ENCODE measurements around the gene IRX2. TPM values are rescaled to one million over a fixed set of nuclear protein-coding genes. Genes with fewer than 3 reads are reported as not detected.
A peak's percentile ranks its signal among the peaks of the same experiment; 100 is the strongest.

The IRX2 gene
- total and polyA plus RNA-seq, 2 of the 8 experiments (the other 6 are each of a cell fraction or from before 2014, with no cell fraction given) = 23.4 to 40.4 TPM

GRCh38 chr5:2752059-2752820 lies 763 bp upstream of the IRX2 start:
- peak overlapping the region; percentile 90 for H3K18ac ChIP-seq (ENCODE audit: extremely low read depth, low read length)
- H3K79me2 ChIP-seq (ENCODE audit: control insufficient read depth in 1 of 2, insufficient read depth in 2 of 2, low read length in 2 of 2) = peaks cover 4 to 41% of the 10 kb centered on the region in 2 experiments; a peak in 3 of 4 replicates
- H3K27me3 ChIP-seq (replicated peaks in 1 of 4; ENCODE audit: control insufficient read depth in 3 of 4, extremely low read depth in 1 of 4, insufficient read depth in 3 of 4, low read length in 3 of 4) = peaks cover 4 to 46% (median 28%) of the 10 kb centered on the region in 4 experiments
- H3K4me3 ChIP-seq (ENCODE audit: extremely low read depth in 1 of 4, insufficient read depth in 2 of 4, low read depth in 3 of 4, low read length in 4 of 4) = peak overlapping the region; percentile 60 to 98 (median 72)
- H4K91ac ChIP-seq (replicated peaks; ENCODE audit: insufficient read length, low read length) = peak overlapping the region; percentile 88
- no peak overlapping the region for H3K27ac ChIP-seq (ENCODE audit: low read depth, low read length)
- H3K4me2 ChIP-seq (ENCODE audit: insufficient read depth in 1 of 2, low read depth in 2 of 2, low read length in 2 of 2) = peak overlapping the region; percentile 84 to 96
- peak overlapping the region; percentile 67 for H4K5ac ChIP-seq (ENCODE audit: insufficient read length, low read depth, low read length)
- DNase-seq (ENCODE audit: low read depth in 1 of 2, low spot score in 2 of 2) = peak in 1 of 2 experiments; percentile 67
- peak overlapping the region; percentile 3; the same call in 1 of the 2 replicates for H4K8ac ChIP-seq (ENCODE audit: extremely low read depth, insufficient read depth, low read length)
- no peak overlapping the region for H2AFZ ChIP-seq (ENCODE audit: low read length)
- no peaks in the 10 kb centered on the region; a peak in 1 of 4 replicates for H3K9me3 ChIP-seq (ENCODE audit: insufficient read depth in 2 of 2, low read depth in 1 of 2, low read length in 1 of 2)
- 0 out of 4 replicates have a peak, but pooled peaks of 1 of the 2 experiments have one; percentile 38 for TF ChIP-seq SIN3A (conservative IDR thresholded peaks at IDR 0.05 in 1 of 2, IDR thresholded peaks at IDR 0.05 in 1 of 2; ENCODE audit: low read depth in 1 of 2, low read length in 2 of 2)
- TF ChIP-seq RNF2 (IDR thresholded peaks at IDR 0.05; ENCODE audit: borderline replicate concordance, low read depth, low read length, missing control alignments, poor library complexity, severe bottlenecking) = peak; percentile 7
- peak; percentile 63 for TF ChIP-seq TAF7 (optimal IDR thresholded peaks at IDR 0.05; ENCODE audit: borderline replicate concordance, low read depth, low read length)
- TF ChIP-seq KDM4A (IDR thresholded peaks at IDR 0.05; ENCODE audit: low read depth, low read length, severe bottlenecking) = peak; percentile 19
- TF ChIP-seq CREB1 (IDR thresholded peaks at IDR 0.05) = peak; percentile 27; the same call in 1 of the 2 replicates
- no peak for TF ChIP-seq SIRT6 (IDR thresholded peaks at IDR 0.05; ENCODE audit: low read length)
- no peak for TF ChIP-seq JUND (IDR thresholded peaks at IDR 0.05; ENCODE audit: low read length)
- no peak overlapping the region for H3K23ac ChIP-seq (ENCODE audit: insufficient read length)
- peak overlapping the region; percentile 83; the same call in 1 of the 2 replicates for H2BK5ac ChIP-seq (ENCODE audit: low read depth, low read length)
- peaks cover 0 to 27% (median 9%) of the 10 kb centered on the region in 4 experiments; a peak in 6 of 7 replicates for H3K4me1 ChIP-seq (replicated peaks in 1 of 4; ENCODE audit: control insufficient read depth in 3 of 4, insufficient read depth in 4 of 4, low read length in 3 of 4)
- peak overlapping the region; percentile 67 for H3K4ac ChIP-seq (replicated peaks; ENCODE audit: insufficient read length, low read depth, low read length)
- peaks cover 18 to 19% of the 10 kb centered on the region in 2 experiments for H4K20me1 ChIP-seq (replicated peaks in 1 of 2; ENCODE audit: control insufficient read depth in 1 of 2, insufficient read depth in 2 of 2, low read length in 2 of 2)
- H2BK12ac ChIP-seq (ENCODE audit: low read depth, low read length) = peak overlapping the region; percentile 84; the same call in 1 of the 2 replicates
- H2BK15ac ChIP-seq (ENCODE audit: low read length) = 0 out of 2 replicates have a peak overlapping the region, but pooled peaks have one; percentile 6
- H3K23me2 ChIP-seq (ENCODE audit: low read depth, low read length) = peaks cover 41% of the 10 kb centered on the region; the same call in 1 of the 2 replicates
- no peaks in the 10 kb centered on the region for H3K79me1 ChIP-seq (ENCODE audit: low read depth, low read length)
- no peak overlapping the region for H2BK20ac ChIP-seq (ENCODE audit: low read length)
- H2AK5ac ChIP-seq (ENCODE audit: low read depth, low read length) = no peak overlapping the region
- H3K56ac ChIP-seq (replicated peaks; ENCODE audit: insufficient read length, low read depth, low read length) = no peak overlapping the region
- 2% methylated on average over 45 of the region's 58 CpGs; no CpG with 5 or more reads in 1 of the 2 experiments for WGBS, 2 experiments (ENCODE audit: extremely low coverage in 1 of 2, insufficient coverage in 1 of 2, insufficient read length in 1 of 2, insufficient replicate concordance in 2 of 2, low coverage in 1 of 2, low lambda C conversion rate in 2 of 2, missing lambda C conversion rate in 1 of 2)
- FAIRE-seq = no peak
- no peak overlapping the region for H3K14ac ChIP-seq (ENCODE audit: insufficient read length)
- ChIA-PET CTCF (ENCODE audit: partially characterized antibody) (interaction anchor here (1.2 to 2.1 kb wide), 2 partner anchors 8 to 10 kb away, joined by 3 to 9 read pairs; no protein-coding TSS in a partner anchor), POLR2A (ENCODE audit: partially characterized antibody) (interaction anchor here (0.8 to 5.9 kb wide), 9 partner anchors 8 to 844 kb away, joined by 3 to 64 read pairs (median 4); partner anchors contain the start of gene IRX1)
- peaks cover 3 to 26% (median 15%) of the 10 kb centered on the region in 4 experiments; a peak in 7 of 8 replicates for H3K36me3 ChIP-seq (ENCODE audit: control insufficient read depth in 2 of 4, insufficient read depth in 4 of 4, low read length in 3 of 4)
- H2BK120ac ChIP-seq (replicated peaks; ENCODE audit: low read depth, low read length) = peak overlapping the region; percentile 97
- H3K9ac ChIP-seq (replicated peaks in 1 of 4; ENCODE audit: extremely low read depth in 1 of 4, low read depth in 3 of 4, low read length in 3 of 4) = peak overlapping the region in 1 of 4 experiments; percentile 60; a peak in 4 of 7 replicates
